Measurements from ENCODE around the gene FBXO21.

DNA sequence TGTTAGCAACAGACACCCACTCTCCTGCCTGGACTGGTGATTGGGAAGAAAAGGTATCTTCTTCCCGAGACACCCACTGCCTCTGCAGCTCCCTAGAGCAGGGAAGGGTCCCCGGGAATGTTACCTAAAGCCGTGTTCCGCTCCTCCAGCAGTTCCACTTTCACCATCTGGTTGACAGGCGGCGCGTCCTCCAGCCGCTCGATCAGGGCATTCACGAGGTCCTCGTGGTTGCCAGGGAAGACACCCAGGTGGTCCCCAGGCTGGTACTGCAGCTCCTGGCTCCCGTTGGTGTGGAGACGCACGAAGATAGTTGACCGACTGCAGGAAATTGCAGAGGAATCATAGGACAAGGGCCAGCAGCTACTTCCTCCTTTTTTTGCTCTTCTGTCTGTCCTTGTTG lies 44.2 kb upstream of the FBXO21 start:
- TF ChIP-seq RAD21 (IDR thresholded peaks at IDR 0.05; ENCODE audit: low read length) (no peak), MAFK (IDR thresholded peaks at IDR 0.05; ENCODE audit: low read depth, low read length) (no peak), SMC3 (IDR thresholded peaks at IDR 0.05; ENCODE audit: low read depth, low read length) (no peak), MXI1 (IDR thresholded peaks at IDR 0.05; ENCODE audit: borderline replicate concordance, low read depth, low read length) (no peak), RFX5 (IDR thresholded peaks at IDR 0.05; ENCODE audit: low read depth, low read length) (no peak), POLR2A (IDR thresholded peaks at IDR 0.05; ENCODE audit: low read depth, low read length) (no peak), BHLHE40 (IDR thresholded peaks at IDR 0.05; ENCODE audit: low read depth, low read length) (no peak)
- TF ChIP-seq, protein P1, sequence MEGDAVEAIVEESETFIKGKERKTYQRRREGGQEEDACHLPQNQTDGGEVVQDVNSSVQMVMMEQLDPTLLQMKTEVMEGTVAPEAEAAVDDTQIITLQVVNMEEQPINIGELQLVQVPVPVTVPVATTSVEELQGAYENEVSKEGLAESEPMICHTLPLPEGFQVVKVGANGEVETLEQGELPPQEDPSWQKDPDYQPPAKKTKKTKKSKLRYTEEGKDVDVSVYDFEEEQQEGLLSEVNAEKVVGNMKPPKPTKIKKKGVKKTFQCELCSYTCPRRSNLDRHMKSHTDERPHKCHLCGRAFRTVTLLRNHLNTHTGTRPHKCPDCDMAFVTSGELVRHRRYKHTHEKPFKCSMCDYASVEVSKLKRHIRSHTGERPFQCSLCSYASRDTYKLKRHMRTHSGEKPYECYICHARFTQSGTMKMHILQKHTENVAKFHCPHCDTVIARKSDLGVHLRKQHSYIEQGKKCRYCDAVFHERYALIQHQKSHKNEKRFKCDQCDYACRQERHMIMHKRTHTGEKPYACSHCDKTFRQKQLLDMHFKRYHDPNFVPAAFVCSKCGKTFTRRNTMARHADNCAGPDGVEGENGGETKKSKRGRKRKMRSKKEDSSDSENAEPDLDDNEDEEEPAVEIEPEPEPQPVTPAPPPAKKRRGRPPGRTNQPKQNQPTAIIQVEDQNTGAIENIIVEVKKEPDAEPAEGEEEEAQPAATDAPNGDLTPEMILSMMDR (conservative IDR thresholded peaks at IDR 0.05; ENCODE audit: low read depth, low read length), result no peak
- TF ChIP-seq, protein P2, sequence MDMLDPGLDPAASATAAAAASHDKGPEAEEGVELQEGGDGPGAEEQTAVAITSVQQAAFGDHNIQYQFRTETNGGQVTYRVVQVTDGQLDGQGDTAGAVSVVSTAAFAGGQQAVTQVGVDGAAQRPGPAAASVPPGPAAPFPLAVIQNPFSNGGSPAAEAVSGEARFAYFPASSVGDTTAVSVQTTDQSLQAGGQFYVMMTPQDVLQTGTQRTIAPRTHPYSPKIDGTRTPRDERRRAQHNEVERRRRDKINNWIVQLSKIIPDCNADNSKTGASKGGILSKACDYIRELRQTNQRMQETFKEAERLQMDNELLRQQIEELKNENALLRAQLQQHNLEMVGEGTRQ (IDR thresholded peaks at IDR 0.05; ENCODE audit: low read depth, low read length), result no peak
